ENCODE measurements around the gene PDE6D.
"Not testable (repeated sequence)": the region's sequence is repeated elsewhere in the genome, so short reads cannot be mapped to it uniquely, and the experiment has no call there.

The PDE6D gene

DNA sequence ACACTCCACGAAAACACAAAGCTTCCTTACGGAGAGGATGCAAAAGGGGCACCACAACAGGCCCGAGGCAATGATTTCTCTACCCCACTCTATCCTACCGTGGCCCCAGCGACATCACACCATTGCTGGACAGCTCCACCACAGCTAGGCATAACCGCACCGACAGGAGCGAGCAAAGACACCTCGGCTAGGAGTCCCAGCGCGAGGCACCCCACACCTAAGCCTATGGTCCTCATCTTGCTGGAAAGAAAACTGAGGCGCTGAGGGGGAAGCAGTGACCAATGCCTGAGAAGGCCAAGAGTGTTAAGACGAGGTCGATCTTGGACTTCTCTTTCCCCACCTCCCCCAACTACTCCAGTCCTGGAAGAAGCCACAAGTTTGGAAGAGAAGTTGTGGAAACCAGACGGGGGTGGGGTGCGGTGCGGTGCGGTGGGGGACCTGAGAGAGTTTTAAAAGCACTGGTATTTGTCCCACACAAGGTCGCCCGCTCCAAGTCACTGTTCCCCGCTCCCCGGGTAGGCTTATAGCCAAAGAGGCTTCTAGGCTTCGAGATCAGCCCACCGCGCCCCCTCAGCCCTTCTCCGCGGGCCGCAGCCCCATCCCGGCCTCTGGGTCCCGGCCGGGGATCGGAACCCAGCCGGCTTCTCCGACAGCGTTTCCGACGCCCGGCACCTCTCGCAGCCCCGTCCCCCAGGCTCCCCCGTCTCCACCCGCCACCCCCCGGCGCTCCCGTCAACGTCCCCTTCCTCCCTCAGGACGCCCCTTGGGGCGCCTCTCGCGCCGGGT is 766 bp downstream of the PDE6D start:
- DNase-seq = peak; percentile 55

- DNase-seq = no peak
Observed at GRCh38 chr2:231769170-231770136, 11.6 kb downstream of the PDE6D start.

- DNase-seq = peak; percentile 11
Observed at GRCh38 chr2:231765496-231765929, 15.6 kb downstream of the PDE6D start.

- DNase-seq = peak; percentile 6
Observed at GRCh38 chr2:231764760-231765159, 16.3 kb downstream of the PDE6D start.

GRCh38 chr2:231764124-231764523 is 17.0 kb downstream of the PDE6D start:
- DNase-seq = no peak

DNA sequence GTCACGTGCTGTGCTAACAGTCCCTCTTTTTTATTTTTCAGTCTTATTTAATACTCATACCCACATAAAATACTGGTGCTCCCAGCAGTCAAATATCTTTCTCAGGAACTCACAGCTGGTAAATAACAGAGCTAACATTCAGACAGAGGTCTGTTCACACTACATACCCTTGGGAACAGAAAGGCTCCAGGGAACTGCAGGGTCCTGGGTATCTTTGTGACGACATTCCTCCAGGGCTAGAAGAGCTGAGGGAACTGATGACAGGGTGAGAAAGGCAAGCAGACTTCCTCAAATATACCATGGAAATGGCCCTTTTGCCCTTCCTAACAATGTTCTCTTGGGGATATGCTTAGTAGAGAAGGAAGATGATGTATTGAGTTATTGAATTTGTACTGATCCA is 19.3 kb downstream of the PDE6D start:
- DNase-seq = no peak

GRCh38 chr2:231752061-231752460 is 29.0 kb downstream of the PDE6D start:
- no peak for DNase-seq

DNA sequence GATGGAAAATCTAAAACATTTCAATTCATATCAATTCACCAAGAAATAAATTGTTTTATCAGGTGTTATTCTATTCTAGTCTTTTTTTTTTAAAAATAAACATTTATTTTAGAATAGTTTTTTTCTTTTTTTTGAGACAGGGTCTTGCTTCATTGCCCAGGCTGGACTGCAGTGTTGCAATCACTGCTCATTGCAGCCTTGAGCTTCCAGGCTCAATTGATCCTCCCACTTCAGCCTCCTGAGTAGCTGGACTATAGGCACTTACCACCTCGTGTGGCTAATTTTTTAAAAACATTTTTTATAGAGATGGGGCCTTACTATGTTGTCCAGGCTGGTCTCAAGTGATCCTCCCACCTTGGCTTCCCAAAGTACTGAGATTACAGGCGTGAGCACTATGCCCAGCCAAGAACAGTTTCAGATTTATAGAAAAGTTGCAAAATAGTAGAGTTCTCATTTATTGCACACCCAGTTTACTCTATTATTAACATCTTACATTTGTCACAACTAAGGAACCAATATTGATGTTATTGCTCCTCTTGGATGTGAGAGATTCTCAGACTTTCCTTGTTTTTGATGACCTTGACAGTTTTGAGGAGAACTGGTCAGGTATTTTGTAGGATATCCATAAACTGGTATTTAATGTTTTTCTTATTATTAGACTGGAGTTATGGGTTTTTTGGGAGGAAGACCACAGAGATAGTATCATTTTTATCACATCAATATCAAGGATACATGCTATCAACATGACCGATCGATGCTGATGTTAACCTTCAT is 29.9 kb downstream of the PDE6D start:
- DNase-seq = no peak

DNA sequence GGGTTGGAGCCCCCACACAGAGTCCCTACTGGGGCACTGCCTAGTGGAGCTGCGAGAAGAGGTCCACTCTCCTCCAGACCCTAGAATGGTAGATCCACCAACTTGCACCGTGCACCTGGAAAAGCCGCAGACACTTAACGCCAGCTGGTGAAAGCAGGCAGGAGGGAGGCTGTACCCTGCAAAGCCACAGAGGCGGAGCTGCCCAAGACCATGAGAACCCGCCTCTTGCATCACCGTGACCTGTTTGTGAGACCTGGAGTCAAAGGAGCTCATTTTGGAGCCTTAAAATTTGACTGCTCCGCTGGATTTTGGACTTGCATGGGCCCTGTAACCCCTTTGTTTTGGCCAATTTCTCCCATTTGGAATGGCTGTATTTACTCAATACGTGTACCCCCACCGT is 32.1 kb downstream of the PDE6D start:
- DNase-seq = not testable (repeated sequence)

DNA sequence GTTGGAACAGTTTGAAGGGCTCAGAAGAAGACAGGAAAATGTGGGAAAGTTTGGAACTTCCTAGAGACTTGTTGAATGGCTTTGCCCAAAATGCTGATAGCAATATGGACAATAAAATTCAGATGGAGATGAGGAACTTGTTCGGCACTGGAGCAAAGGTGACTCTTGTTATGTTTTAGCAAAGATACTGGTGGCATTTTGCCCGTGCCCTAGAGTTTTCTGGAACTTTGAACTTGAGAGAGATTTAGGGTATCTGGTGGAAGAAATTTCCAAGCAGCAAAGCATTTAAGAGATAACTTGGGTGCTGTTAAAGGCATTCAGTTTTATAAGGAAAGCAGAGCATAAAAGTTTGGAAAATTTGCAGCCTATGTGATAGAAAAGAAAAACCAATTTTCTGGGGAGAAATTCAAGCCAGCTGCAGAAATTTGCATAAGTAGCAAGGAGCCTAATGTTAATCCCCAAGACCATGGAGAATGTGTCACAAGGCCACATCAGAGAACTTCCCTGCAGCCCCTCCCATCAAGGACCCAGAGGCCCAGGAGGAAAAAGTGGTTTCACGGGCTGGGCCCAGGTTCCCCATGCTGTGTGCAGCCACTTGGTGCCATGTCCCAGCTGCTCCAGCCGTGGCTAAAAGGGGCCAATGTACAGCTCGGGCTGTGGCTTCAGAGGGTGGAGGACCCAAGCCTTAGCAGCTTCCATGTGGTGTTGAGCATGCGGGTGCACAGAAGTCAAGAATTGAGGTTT is 32.8 kb downstream of the PDE6D start:
- not testable (repeated sequence) for DNase-seq

- no peak for DNase-seq
Observed at GRCh38 chr2:231745303-231746038, 35.6 kb downstream of the PDE6D start.

- DNase-seq = no peak
Observed at GRCh38 chr2:231743376-231744116, 37.5 kb downstream of the PDE6D start.

GRCh38 chr2:231737761-231738160 is 43.3 kb downstream of the PDE6D start:
- DNase-seq = no peak

GRCh38 chr2:231732604-231733003 is 48.5 kb downstream of the PDE6D start:
- no peak for DNase-seq

- no peak for DNase-seq
Observed at GRCh38 chr2:231727621-231728020, 53.5 kb downstream of the PDE6D start.

- no peak for DNase-seq
Observed at GRCh38 chr2:231726276-231726675, 54.8 kb downstream of the PDE6D start.

DNA sequence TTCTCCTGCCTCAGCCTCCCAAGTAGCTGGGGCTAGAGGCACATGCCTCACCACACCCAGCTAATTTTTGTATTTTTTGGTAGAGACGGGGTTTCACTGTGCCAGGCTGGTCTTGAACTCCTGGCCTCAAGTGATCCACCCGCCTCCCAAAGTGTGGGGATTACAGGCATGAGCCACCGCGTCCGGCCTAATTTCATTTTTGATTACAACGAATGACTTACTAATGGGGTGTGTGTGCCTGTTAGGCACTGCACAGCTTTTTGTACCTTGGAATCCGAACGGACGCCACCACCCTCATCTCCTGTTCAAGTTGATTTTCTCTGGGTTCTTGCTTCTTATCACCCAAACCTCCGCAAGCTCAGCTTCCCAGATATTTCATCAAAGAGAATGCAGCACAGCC is 55.6 kb downstream of the PDE6D start:
- DNase-seq = no peak

DNA sequence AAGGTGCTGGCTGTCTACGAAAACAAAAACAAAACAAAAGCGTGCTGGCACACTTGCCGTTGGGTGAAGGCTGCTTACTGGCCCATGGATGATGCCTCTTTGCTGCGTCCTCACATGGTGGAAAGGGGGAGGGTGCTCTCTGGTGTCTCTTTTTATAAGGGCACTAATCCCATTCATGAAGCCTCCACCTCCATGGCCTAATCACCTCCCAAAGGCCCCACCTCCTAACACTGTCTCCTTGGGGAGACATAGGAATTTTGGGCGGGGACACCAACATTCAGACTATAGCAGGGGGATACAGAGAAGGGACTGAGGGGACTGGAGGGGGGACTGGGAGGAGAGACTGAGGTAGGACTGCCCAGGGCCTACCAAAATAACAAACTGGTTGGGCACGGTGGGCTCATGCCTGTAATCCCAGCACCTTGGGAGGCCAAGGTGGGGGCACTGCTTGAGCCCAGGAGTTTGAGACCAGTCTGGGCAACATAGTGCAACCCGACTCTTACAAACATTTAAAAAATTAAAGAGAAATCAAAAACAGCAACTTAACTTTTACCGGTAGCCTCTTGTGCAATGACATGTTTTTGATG is 58.3 kb downstream of the PDE6D start:
- DNase-seq = no peak

DNA sequence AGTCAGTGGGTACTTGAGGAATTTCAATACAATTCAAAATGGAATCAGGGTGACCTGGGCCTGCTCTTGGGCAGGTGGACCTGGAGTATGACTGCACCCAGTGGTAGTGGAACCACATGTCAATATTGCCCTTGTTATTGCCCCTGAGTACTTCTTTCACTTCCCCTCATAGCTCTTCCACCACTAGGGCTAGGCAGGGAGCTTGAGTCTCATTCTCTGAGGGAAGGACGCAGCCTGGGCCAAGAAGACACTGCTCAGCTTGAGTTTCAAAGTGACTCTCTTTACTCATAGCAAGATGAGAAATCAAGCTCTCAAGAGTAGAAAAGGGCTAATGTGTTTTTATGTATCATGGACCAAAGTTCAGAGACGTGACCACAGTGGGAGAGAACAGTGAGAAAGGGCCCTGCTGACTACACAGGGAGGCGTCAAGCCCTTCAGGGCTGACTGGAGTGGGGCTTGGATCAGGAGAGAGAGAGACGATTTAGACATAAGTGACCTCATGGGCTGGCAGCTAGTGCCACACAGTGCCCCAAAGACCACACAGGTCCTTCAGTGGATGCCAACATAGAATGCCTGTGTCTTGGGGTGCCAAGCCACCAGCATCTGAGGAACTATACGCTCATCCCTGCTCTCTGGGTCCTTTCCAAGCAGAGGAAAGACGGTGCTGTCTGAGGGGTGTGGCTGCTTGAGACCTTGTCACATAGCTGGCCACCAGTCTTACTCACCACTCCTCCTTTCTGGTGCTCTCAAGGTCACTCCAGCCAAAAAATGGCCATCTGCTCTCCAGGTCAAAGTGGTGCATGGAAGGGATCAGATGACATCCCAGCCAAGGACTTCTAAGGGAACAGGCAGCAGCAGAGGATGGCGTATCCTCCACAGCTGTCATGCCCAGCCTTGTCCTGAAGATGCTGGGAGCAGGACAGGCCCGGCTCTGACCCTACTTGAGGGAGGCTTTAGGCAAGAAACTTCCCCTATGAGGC is 59.8 kb downstream of the PDE6D start:
- DNase-seq = no peak
